ENCODE results near the gene EYA4. TPM values are rescaled to one million over a fixed set of nuclear protein-coding genes. Genes with fewer than 3 reads are reported as not detected.

EYA4 gene
- total RNA-seq, 1 donor from 2014 or later: 1.6 TPM

GRCh38 chr6:133242637-133243585, 1.8 kb downstream of the EYA4 start:
- H3K79me2 ChIP-seq (ENCODE audit: insufficient read depth, low read length): no peaks in the 10 kb centered on the region
- FAIRE-seq: no peak
- H3K27me3 Mint-ChIP-seq (ENCODE audit: low read depth, unreplicated experiment): peaks cover 42% of the 10 kb centered on the region
- no peaks in the 10 kb centered on the region for H3K36me3 ChIP-seq (ENCODE audit: insufficient read depth, low read length)
- H3K27ac Mint-ChIP-seq (ENCODE audit: unreplicated experiment): no peak overlapping the region
- no peak for DNase-seq (ENCODE audit: low read depth)
- H3K27ac ChIP-seq (ENCODE audit: low read depth, low read length): no peak overlapping the region
- peak overlapping the region; percentile 91 for H3K4me2 ChIP-seq (ENCODE audit: low read length)
- H3K4me3 ChIP-seq (ENCODE audit: insufficient read depth, low read depth, low read length): peak overlapping the region; percentile 62
- TF ChIP-seq CTCF (IDR thresholded peaks at IDR 0.05; ENCODE audit: insufficient read depth, low read depth, low read length): no peak
- TF ChIP-seq EZH2 (IDR thresholded peaks at IDR 0.05; ENCODE audit: insufficient read depth, low read length): peak; percentile 52
- H3K27me3 ChIP-seq (ENCODE audit: insufficient read depth, low read length): peaks cover 52% of the 10 kb centered on the region
- H3K4me3 Mint-ChIP-seq (ENCODE audit: unreplicated experiment): peak overlapping the region; percentile 88
- H3K36me3 Mint-ChIP-seq (ENCODE audit: low read depth, unreplicated experiment): no peaks in the 10 kb centered on the region
- peaks cover 7% of the 10 kb centered on the region for H4K20me1 ChIP-seq (ENCODE audit: insufficient read depth, low read length)
- no peaks in the 10 kb centered on the region for H3K9me3 ChIP-seq (ENCODE audit: insufficient read depth, low read depth, low read length)
- H3K9ac ChIP-seq (ENCODE audit: low read length): peak overlapping the region; percentile 58
- H3K9me3 Mint-ChIP-seq (ENCODE audit: unreplicated experiment): no peaks in the 10 kb centered on the region
- peaks cover 10% of the 10 kb centered on the region for H3K4me1 ChIP-seq (ENCODE audit: insufficient read depth, low read length)
- peaks cover 7% of the 10 kb centered on the region for H3K4me1 Mint-ChIP-seq (ENCODE audit: low read depth, unreplicated experiment)
- H2AFZ ChIP-seq (ENCODE audit: low read depth, low read length): peak overlapping the region; percentile 54

GRCh38 chr6:133243723-133244305, 2.7 kb downstream of the EYA4 start:
- Mint-ChIP-seq H3K4me3 (ENCODE audit: unreplicated experiment) (no peak overlapping the region), H3K27ac (ENCODE audit: unreplicated experiment) (no peak overlapping the region), H3K27me3 (ENCODE audit: low read depth, unreplicated experiment) (peaks cover 42% of the 10 kb centered on the region), H3K36me3 (ENCODE audit: low read depth, unreplicated experiment) (no peaks in the 10 kb centered on the region), H3K4me1 (ENCODE audit: low read depth, unreplicated experiment) (peaks cover 7% of the 10 kb centered on the region), H3K9me3 (ENCODE audit: unreplicated experiment) (no peaks in the 10 kb centered on the region)
- no peak for FAIRE-seq
- H3K4me3 ChIP-seq (ENCODE audit: insufficient read depth, low read depth, low read length): no peak overlapping the region
- TF ChIP-seq EZH2 (IDR thresholded peaks at IDR 0.05; ENCODE audit: insufficient read depth, low read length): no peak
- no peak for TF ChIP-seq CTCF (IDR thresholded peaks at IDR 0.05; ENCODE audit: insufficient read depth, low read depth, low read length)
- H3K9me3 ChIP-seq (ENCODE audit: insufficient read depth, low read depth, low read length): no peaks in the 10 kb centered on the region
- peaks cover 10% of the 10 kb centered on the region for H3K4me1 ChIP-seq (ENCODE audit: insufficient read depth, low read length)
- no peak overlapping the region for H3K4me2 ChIP-seq (ENCODE audit: low read length)
- H4K20me1 ChIP-seq (ENCODE audit: insufficient read depth, low read length): peaks cover 7% of the 10 kb centered on the region
- H3K79me2 ChIP-seq (ENCODE audit: insufficient read depth, low read length): no peaks in the 10 kb centered on the region
- DNase-seq (ENCODE audit: low read depth): no peak
- H3K9ac ChIP-seq (ENCODE audit: low read length): no peak overlapping the region
- H3K36me3 ChIP-seq (ENCODE audit: insufficient read depth, low read length): no peaks in the 10 kb centered on the region
- no peak overlapping the region for H2AFZ ChIP-seq (ENCODE audit: low read depth, low read length)
- H3K27me3 ChIP-seq (ENCODE audit: insufficient read depth, low read length): peaks cover 52% of the 10 kb centered on the region
- no peak overlapping the region for H3K27ac ChIP-seq (ENCODE audit: low read depth, low read length)
